ENCODE data around the gene SNX33. TPM values are rescaled to one million over a fixed set of nuclear protein-coding genes. Genes with fewer than 3 reads are reported as not detected.

Gene SNX33
- polyA plus RNA-seq, 2 of the 4 experiments (the other 2 are of a cell fraction), result 8.4 to 11.2 TPM

DNA sequence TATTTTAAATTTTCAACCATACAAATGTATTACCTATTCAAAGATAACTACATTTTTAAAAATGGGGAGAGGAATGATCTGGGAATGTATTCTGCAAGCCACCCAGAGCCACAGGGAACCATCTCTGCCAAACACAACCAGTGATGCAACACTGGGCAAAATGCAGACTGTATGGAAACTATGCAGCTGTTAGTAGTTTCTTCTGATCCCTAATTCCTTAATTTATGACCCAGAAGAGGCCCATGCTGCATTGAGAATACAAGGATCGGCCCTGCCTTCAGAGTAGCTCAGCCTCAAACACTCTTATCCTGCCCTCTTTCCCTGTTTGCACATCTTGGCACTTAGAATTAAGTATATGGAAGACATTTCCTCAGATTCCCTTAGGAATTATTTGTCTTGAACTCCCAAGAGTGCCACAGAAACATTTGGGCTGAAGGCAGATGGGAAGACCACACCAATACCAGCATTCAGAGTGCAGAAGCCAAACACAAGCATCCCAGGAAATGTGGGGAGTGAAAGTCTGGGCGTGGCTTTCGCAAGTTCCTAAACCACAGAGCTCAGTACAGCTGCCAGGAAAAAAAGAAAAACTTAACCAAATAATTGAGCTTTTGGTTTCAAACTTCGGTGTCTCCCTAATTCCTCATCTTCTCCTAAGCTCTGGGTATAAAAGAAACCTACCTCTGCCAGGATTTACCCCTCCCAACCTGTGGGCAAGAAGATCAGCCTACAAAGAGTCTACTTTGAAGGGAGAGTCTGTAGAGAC is 27.5 kb upstream of the SNX33 start:
- ATAC-seq (no peak), FAIRE-seq (no peak), DNase-seq (ENCODE audit: low read depth in 1 of 2, low spot score in 1 of 2) (no peak)
- H3K9me3 ChIP-seq, result no peaks in the 10 kb centered on the region
- peak overlapping the region in 1 of 2 experiments; percentile 61; a peak in 2 of 6 replicates for H3K27ac ChIP-seq
- peaks cover 16% of the 10 kb centered on the region; the same call in 2 of the 3 replicates for H3K4me1 ChIP-seq
- TF ChIP-seq FOXS1 (CRISPR knock-in tag; IDR thresholded peaks at IDR 0.05) (no peak), ESRRA (IDR thresholded peaks at IDR 0.05; ENCODE audit: borderline replicate concordance, low read length) (no peak), EHMT2 (IDR thresholded peaks at IDR 0.05; ENCODE audit: low read depth) (no peak), HEYL (CRISPR knock-in tag; IDR thresholded peaks at IDR 0.05) (no peak), NR3C1 (IDR thresholded peaks at IDR 0.05) (no peak), SREBF2 (IDR thresholded peaks at IDR 0.05) (no peak), RFX5 (IDR thresholded peaks at IDR 0.05) (no peak), ZC3H11A (IDR thresholded peaks at IDR 0.05) (no peak), FOSL2 (IDR thresholded peaks at IDR 0.05) (no peak), FOSL2 (CRISPR knock-in tag; IDR thresholded peaks at IDR 0.05) (no peak), JUNB (IDR thresholded peaks at IDR 0.05) (no peak), MAFK (IDR thresholded peaks at IDR 0.05; ENCODE audit: partially characterized antibody) (no peak), HDAC2 (IDR thresholded peaks at IDR 0.05) (no peak), HOXB13 (CRISPR knock-in tag; IDR thresholded peaks at IDR 0.05; ENCODE audit: low read depth) (no peak)
- TF ChIP-seq, protein P1, sequence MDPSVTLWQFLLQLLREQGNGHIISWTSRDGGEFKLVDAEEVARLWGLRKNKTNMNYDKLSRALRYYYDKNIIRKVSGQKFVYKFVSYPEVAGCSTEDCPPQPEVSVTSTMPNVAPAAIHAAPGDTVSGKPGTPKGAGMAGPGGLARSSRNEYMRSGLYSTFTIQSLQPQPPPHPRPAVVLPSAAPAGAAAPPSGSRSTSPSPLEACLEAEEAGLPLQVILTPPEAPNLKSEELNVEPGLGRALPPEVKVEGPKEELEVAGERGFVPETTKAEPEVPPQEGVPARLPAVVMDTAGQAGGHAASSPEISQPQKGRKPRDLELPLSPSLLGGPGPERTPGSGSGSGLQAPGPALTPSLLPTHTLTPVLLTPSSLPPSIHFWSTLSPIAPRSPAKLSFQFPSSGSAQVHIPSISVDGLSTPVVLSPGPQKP (IDR thresholded peaks at IDR 0.05; ENCODE audit: low read depth, low read length), result no peak
- TF ChIP-seq, protein P2, sequence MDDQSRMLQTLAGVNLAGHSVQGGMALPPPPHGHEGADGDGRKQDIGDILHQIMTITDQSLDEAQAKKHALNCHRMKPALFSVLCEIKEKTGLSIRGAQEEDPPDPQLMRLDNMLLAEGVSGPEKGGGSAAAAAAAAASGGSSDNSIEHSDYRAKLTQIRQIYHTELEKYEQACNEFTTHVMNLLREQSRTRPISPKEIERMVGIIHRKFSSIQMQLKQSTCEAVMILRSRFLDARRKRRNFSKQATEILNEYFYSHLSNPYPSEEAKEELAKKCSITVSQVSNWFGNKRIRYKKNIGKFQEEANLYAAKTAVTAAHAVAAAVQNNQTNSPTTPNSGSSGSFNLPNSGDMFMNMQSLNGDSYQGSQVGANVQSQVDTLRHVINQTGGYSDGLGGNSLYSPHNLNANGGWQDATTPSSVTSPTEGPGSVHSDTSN (IDR thresholded peaks at IDR 0.05), result no peak
- TF ChIP-seq, protein P3, sequence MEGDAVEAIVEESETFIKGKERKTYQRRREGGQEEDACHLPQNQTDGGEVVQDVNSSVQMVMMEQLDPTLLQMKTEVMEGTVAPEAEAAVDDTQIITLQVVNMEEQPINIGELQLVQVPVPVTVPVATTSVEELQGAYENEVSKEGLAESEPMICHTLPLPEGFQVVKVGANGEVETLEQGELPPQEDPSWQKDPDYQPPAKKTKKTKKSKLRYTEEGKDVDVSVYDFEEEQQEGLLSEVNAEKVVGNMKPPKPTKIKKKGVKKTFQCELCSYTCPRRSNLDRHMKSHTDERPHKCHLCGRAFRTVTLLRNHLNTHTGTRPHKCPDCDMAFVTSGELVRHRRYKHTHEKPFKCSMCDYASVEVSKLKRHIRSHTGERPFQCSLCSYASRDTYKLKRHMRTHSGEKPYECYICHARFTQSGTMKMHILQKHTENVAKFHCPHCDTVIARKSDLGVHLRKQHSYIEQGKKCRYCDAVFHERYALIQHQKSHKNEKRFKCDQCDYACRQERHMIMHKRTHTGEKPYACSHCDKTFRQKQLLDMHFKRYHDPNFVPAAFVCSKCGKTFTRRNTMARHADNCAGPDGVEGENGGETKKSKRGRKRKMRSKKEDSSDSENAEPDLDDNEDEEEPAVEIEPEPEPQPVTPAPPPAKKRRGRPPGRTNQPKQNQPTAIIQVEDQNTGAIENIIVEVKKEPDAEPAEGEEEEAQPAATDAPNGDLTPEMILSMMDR (IDR thresholded peaks at IDR 0.05), result no peak
- no peak overlapping the region for H3K4me3 ChIP-seq
- ChIA-PET POLR2A (interaction anchor here (0.7 to 1.1 kb wide), 2 partner anchors 20 to 41 kb away, joined by 3 to 4 read pairs; partner anchors contain the start of genes IMP3 and PTPN9), CTCF (interaction anchor here (0.6 to 3.8 kb wide), 11 partner anchors 15 to 254 kb away, joined by 3 to 22 read pairs (median 7); partner anchors contain the start of genes IMP3, MAN2C1, PTPN9 and SNX33)
- 86% methylated on average over 4 of the region's 4 CpGs for WGBS (ENCODE audit: missing lambda C conversion rate)
- H3K4me2 ChIP-seq, result peak overlapping the region; percentile 1; the same call in 1 of the 3 replicates

DNA sequence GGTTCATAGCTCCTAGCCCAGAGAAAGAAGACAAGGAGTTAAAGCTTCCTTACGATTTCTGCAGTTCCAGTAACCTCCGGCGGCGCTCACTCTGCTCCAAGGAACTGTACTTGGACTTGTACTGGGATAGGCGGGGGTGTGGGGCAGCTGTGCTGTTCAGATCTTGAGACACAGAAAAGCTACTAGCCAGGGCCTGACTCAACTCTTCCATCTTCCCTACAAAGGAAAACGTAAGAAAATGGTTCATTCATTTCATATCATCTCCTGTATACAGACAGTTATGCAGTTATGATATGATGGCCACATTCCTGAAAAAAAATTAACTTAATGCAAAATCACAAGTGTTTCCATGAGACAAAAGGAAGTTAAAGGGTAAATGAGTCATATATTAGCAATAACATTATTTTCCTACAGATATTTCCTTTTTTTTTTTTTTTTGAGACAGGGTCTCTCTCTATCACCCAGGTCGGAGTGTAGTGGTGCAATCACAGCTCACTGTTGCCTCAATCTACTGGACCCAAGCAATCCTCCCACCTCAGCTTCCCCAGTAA is 26.8 kb upstream of the SNX33 start:
- Histone ChIP-seq H3K4me1 (peaks cover 16% of the 10 kb centered on the region; the same call in 2 of the 3 replicates), H3K4me2 (peak overlapping the region; percentile 1; the same call in 1 of the 3 replicates), H3K27ac (peak overlapping the region in 1 of 2 experiments; percentile 61; a peak in 2 of 6 replicates), H3K4me3 (no peak overlapping the region), H3K9me3 (no peaks in the 10 kb centered on the region)
- 80% methylated on average over 7 of the region's 7 CpGs for WGBS (ENCODE audit: missing lambda C conversion rate)
- ChIA-PET CTCF (interaction anchor here (1.1 to 3.8 kb wide), 7 partner anchors 15 to 253 kb away, joined by 3 to 22 read pairs (median 8); partner anchors contain the start of genes MAN2C1 and SNX33), POLR2A (interaction anchor here (0.7 to 1.1 kb wide), 2 partner anchors 19 to 42 kb away, joined by 3 to 4 read pairs; partner anchors contain the start of genes IMP3 and PTPN9)
- no peak for FAIRE-seq
- TF ChIP-seq, protein P4, sequence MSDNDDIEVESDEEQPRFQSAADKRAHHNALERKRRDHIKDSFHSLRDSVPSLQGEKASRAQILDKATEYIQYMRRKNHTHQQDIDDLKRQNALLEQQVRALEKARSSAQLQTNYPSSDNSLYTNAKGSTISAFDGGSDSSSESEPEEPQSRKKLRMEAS (IDR thresholded peaks at IDR 0.05), result no peak
- no peak for TF ChIP-seq CBX8 (IDR thresholded peaks at IDR 0.05)
- TF ChIP-seq, protein P5, sequence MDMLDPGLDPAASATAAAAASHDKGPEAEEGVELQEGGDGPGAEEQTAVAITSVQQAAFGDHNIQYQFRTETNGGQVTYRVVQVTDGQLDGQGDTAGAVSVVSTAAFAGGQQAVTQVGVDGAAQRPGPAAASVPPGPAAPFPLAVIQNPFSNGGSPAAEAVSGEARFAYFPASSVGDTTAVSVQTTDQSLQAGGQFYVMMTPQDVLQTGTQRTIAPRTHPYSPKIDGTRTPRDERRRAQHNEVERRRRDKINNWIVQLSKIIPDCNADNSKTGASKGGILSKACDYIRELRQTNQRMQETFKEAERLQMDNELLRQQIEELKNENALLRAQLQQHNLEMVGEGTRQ (IDR thresholded peaks at IDR 0.05), result no peak
- TF ChIP-seq POLR2A (IDR thresholded peaks at IDR 0.05; ENCODE audit: low read length), result no peak
- TF ChIP-seq MAFK (IDR thresholded peaks at IDR 0.05; ENCODE audit: partially characterized antibody), result no peak
- no peak for ATAC-seq
- peak in 1 of 2 experiments; percentile 41 for DNase-seq (ENCODE audit: low read depth in 1 of 2, low spot score in 1 of 2)

All from A549 (cell line).